ENCODE data around the gene MUSK. TPM values are rescaled to one million over a fixed set of nuclear protein-coding genes. Genes with fewer than 3 reads are reported as not detected.

MUSK gene
- total and polyA plus RNA-seq, 2 donors (not counting 3 experiments of a cell fraction or from before 2014, with no cell fraction given) = 0.08 TPM; not detected in 1

- Histone ChIP-seq H3K27me3 (ENCODE audit: control insufficient read depth in 2 of 2, insufficient read depth in 2 of 2, low read length in 2 of 2) (no peaks in the 10 kb centered on the region), H3K9me3 (replicated peaks; ENCODE audit: control insufficient read depth, insufficient read depth, low read length) (no peaks in the 10 kb centered on the region), H2AFZ (ENCODE audit: low read depth, low read length) (peak overlapping the region; percentile 13), H3K4me2 (ENCODE audit: insufficient read depth, low read length) (no peak overlapping the region), H3K27ac (ENCODE audit: insufficient read depth, low read depth, low read length) (no peak overlapping the region), H3K4me3 (replicated peaks in 1 of 3; ENCODE audit: insufficient read depth in 1 of 3, low read depth in 1 of 3, low read length in 3 of 3) (no peak overlapping the region), H3K79me2 (ENCODE audit: control insufficient read depth, insufficient read depth, low read length) (no peaks in the 10 kb centered on the region), H3K9ac (replicated peaks; ENCODE audit: extremely low read depth, insufficient read depth, low read length) (no peak overlapping the region), H3K4me1 (ENCODE audit: control insufficient read depth, extremely low read depth, insufficient read depth, low read length) (no peaks in the 10 kb centered on the region), H4K20me1 (replicated peaks; ENCODE audit: control insufficient read depth, extremely low read depth, insufficient read depth, low read length) (no peaks in the 10 kb centered on the region), H3K9me1 (replicated peaks; ENCODE audit: control insufficient read depth, extremely low read depth, insufficient read depth, low read length) (no peaks in the 10 kb centered on the region), H3K36me3 (ENCODE audit: control insufficient read depth in 2 of 2, extremely low read depth in 1 of 2, insufficient read depth in 2 of 2, low read length in 2 of 2) (no peaks in the 10 kb centered on the region)
- no TSS peak for BruUV-seq (replicated peaks)
- dilution Hi-C loops (cut with MboI; ENCODE audit: extremely low pct_ligation_motif_present, low sequenced_read_pairs) = no loop called here
- POLR2A ChIA-PET = no interaction called here
- FAIRE-seq (no peak), DNase-seq (ENCODE audit: low read depth, low spot score) (no peak)
- intact Hi-C loops (cut with micrococcal nuclease) = no loop called here
- CTCF ChIA-PET = no interaction called here
- TF ChIP-seq EZH2 (IDR thresholded peaks at IDR 0.05; ENCODE audit: borderline replicate concordance, low read depth, low read length, severe bottlenecking) (no peak), MAX (IDR thresholded peaks at IDR 0.05; ENCODE audit: insufficient read depth, insufficient read length) (no peak), POLR2A (IDR thresholded peaks at IDR 0.05; ENCODE audit: low read depth, low read length) (no peak), JUN (IDR thresholded peaks at IDR 0.05; ENCODE audit: borderline replicate concordance, insufficient read depth, insufficient read length, low read depth) (no peak), POLR2AphosphoS5 (IDR thresholded peaks at IDR 0.05; ENCODE audit: insufficient read depth, low read depth, low read length) (no peak), GATA2 (IDR thresholded peaks at IDR 0.05; ENCODE audit: insufficient read depth, insufficient read length, low read depth, low read length) (no peak), MYC (IDR thresholded peaks at IDR 0.05; ENCODE audit: low read depth, low read length) (no peak), CTCF (IDR thresholded peaks at IDR 0.05; ENCODE audit: extremely low read depth in 1 of 2, insufficient read depth in 1 of 2, low read depth in 1 of 2, low read length in 2 of 2) (no peak), FOS (IDR thresholded peaks at IDR 0.05; ENCODE audit: borderline replicate concordance, insufficient read depth, low read length) (no peak)
These were observed 45.7 kb downstream of the MUSK start for GRCh38 chr9:110714314-110714713.

All from endothelial cell of umbilical vein (primary cell).